B cell (primary cell): Measurements from ENCODE around the gene LILRB1. TPM values are rescaled to one million over a fixed set of nuclear protein-coding genes. Genes with fewer than 3 reads are reported as not detected.

Experiments
- ATAC-seq: fragments of 200-7000 bp; cut with Tn5 transposase; one replicate; pipeline ENCODE4 v1.10.0; 2021; ENCODE audit warnings: low read depth, mild to moderate bottlenecking, moderate number of reproducible peaks, moderate library complexity
- CTCF ChIA-PET: fragments of 350-600 bp; sonication (Branson Sonifier 250); formaldehyde crosslinking; loops from one replicate; lab custom pipeline; 2021; ENCODE audit warnings: antibody characterized with exemption, inconsistent platforms; lab: Charles Lee
- POLR2A ChIA-PET: fragments of 350-600 bp; sonication (Branson Sonifier 250); formaldehyde crosslinking; loops from one replicate; lab custom pipeline; 2021; ENCODE audit warnings: antibody characterized with exemption; lab: Charles Lee
- DNase-seq: peaks from one replicate; pipeline ENCODE4 v3.0.0; 2013
- H2AFZ ChIP-seq: 2 replicates; pipeline ENCODE4 v1.6.1; 2012; ENCODE audit warnings: mild to moderate bottlenecking, low read depth, low read length; ENCODE audit not compliant: insufficient read depth, poor library complexity, severe bottlenecking
- H3K27ac ChIP-seq, 2 donors: 1 replicate in 1 of 2; 2 replicates in 1 of 2; pipeline ENCODE4 v1.5.1; 2012 to 2013; ENCODE audit warnings: low read length in 2 of 2, mild to moderate bottlenecking in 2 of 2, moderate library complexity in 1 of 2
- H3K27me3 ChIP-seq, 4 experiments: fragments of 200-600 bp in 1 of 4; sonication (generic) in 1 of 4; replicated peaks in 1 of 4; 1 replicate in 2 of 4; 2 replicates in 2 of 4; pipeline versions ENCODE4 v1.6.1 to v1.7.0; 2013 to 2016; ENCODE audit warnings: low read length in 3 of 4, mild to moderate bottlenecking in 2 of 4, mixed read lengths in 1 of 4, moderate library complexity in 1 of 4; ENCODE audit not compliant: insufficient read depth in 4 of 4, control insufficient read depth in 3 of 4; ENCODE audit errors: control extremely low read depth in 1 of 4
- H3K36me3 ChIP-seq, 2 experiments: replicated peaks in 1 of 2; 1 replicate in 1 of 2; 2 replicates in 1 of 2; pipeline versions ENCODE4 v1.6.1 to v1.7.1; 2013; ENCODE audit warnings: low read length in 1 of 2; ENCODE audit not compliant: insufficient read depth in 2 of 2, control insufficient read depth in 1 of 2; ENCODE audit errors: control extremely low read depth in 1 of 2, extremely low read depth in 1 of 2
- H3K4me1 ChIP-seq, 2 donors: fragments of 200-600 bp in 1 of 2; sonication (generic) in 1 of 2; 1 replicate in 1 of 2; 2 replicates in 1 of 2; pipeline versions ENCODE4 v1.5.1 to v1.6.1; 2013 to 2017; ENCODE audit warnings: low read length in 2 of 2; ENCODE audit not compliant: control insufficient read depth in 2 of 2, insufficient read depth in 2 of 2
- H3K4me2 ChIP-seq: replicated peaks from 2 replicates; pipeline ENCODE3; 2012; ENCODE audit warnings: mild to moderate bottlenecking, low read depth, low read length; ENCODE audit not compliant: poor library complexity, severe bottlenecking
- H3K4me3 ChIP-seq, 5 experiments: fragments of 200-600 bp in 1 of 5; sonication (generic) in 1 of 5; 1 replicate in 3 of 5; 2 replicates in 2 of 5; pipeline versions ENCODE4 v1.5.1 to v1.7.0; 2011 to 2016; ENCODE audit warnings: low read length in 4 of 5, mild to moderate bottlenecking in 4 of 5, low read depth in 2 of 5, control low read depth in 1 of 5, moderate library complexity in 1 of 5; ENCODE audit not compliant: insufficient read depth in 1 of 5; ENCODE audit errors: control extremely low read depth in 1 of 5, extremely low read depth in 1 of 5
- H3K79me2 ChIP-seq: fragments of 200-600 bp; sonication (generic); one replicate; pipeline ENCODE4 v1.6.0; 2016; ENCODE audit warnings: low read length; ENCODE audit not compliant: control insufficient read depth, insufficient read depth
- H3K9ac ChIP-seq: fragments of 200-600 bp; sonication (generic); 2 replicates; pipeline ENCODE4 v1.6.1; 2017; ENCODE audit warnings: mild to moderate bottlenecking, low read length, moderate library complexity
- H3K9me3 ChIP-seq, 3 donors: one replicate each; pipeline versions ENCODE4 v1.6.1 to v1.7.1; 2013; ENCODE audit warnings: low read length in 2 of 3; ENCODE audit not compliant: control insufficient read depth in 2 of 3, insufficient read depth in 1 of 3; ENCODE audit errors: control extremely low read depth in 1 of 3
- H4K20me1 ChIP-seq: 2 replicates; pipeline ENCODE4 v1.6.0; 2012; ENCODE audit warnings: mild to moderate bottlenecking, low read length; ENCODE audit not compliant: insufficient read depth, control insufficient read depth, poor library complexity, severe bottlenecking
- H3K27ac Mint-ChIP-seq: one replicate; pipeline ENCODE4 v1.8.0; 2021; ENCODE audit warnings: mixed read lengths
- H3K27me3 Mint-ChIP-seq: one replicate; pipeline ENCODE4 v1.8.0; 2021; ENCODE audit warnings: mixed read lengths
- H3K4me1 Mint-ChIP-seq: one replicate; pipeline ENCODE4 v1.8.0; 2021; ENCODE audit warnings: mixed read lengths
- H3K4me3 Mint-ChIP-seq: one replicate; pipeline ENCODE4 v1.8.0; 2021; ENCODE audit warnings: mixed read lengths
- H3K9me3 Mint-ChIP-seq: one replicate; pipeline ENCODE4 v1.8.0; 2022; ENCODE audit warnings: mixed read lengths; ENCODE audit not compliant: insufficient read depth
- EZH2 ChIP-seq: IDR thresholded peaks from 2 replicates; pipeline ENCODE4 v1.6.1; 2012; ENCODE audit warnings: borderline replicate concordance, low read depth, mild to moderate bottlenecking, moderate library complexity, low read length; ENCODE audit not compliant: insufficient read depth, poor library complexity, severe bottlenecking
- WGBS: methylation state at CpG from one replicate; pipeline ENCODE4 v1.1.5; 2013; ENCODE audit warnings: missing lambda C conversion rate; ENCODE audit not compliant: insufficient coverage; 5-methylcytosine and 5-hydroxymethylcytosine counted together
- intact Hi-C: fragments of 100-400 bp; cut with micrococcal nuclease; formaldehyde crosslinking; loops from one replicate; pipeline ENCODE4 v1.10.0; 2022
- polyA plus RNA-seq: library from polyadenylated mRNA; depleted of rRNA; stranded (reverse); fragments of >200 nt; gene quantifications from 2 replicates; pipeline ENCODE4 v1.2.3, GENCODE V29; 2012
- total RNA-seq, 2 donors: library from RNA; stranded (reverse); fragments of 120-200 nt in 1 of 2; gene quantifications; 1 replicate in 1 of 2; 2 replicates in 1 of 2; pipeline versions ENCODE4 v1.2.3 to v1.2.4, GENCODE V29; 2013 to 2022
- TF ChIP-seq, protein P1 (sequence below): fragments of 200-600 bp; IDR thresholded peaks from one replicate; pipeline ENCODE4 v1.8.0; 2022; ENCODE audit warnings: antibody characterized with exemption, mild to moderate bottlenecking

Gene LILRB1
- total and polyA plus RNA-seq, 2 donors (not counting 1 experiment from before 2014, with no cell fraction given) = 138 to 170 TPM

- H3K4me3 Mint-ChIP-seq = peak overlapping the region; percentile 66
- ATAC-seq = peak; percentile 24
- H3K9me3 Mint-ChIP-seq = no peaks in the 10 kb centered on the region
- H3K27ac ChIP-seq = no peak overlapping the region
- peaks cover 29% of the 10 kb centered on the region for H3K4me1 Mint-ChIP-seq
- H3K79me2 ChIP-seq = no peaks in the 10 kb centered on the region
- H3K27ac Mint-ChIP-seq = no peak overlapping the region
- H3K36me3 ChIP-seq = no peaks in the 10 kb centered on the region
- peaks cover 27 to 39% of the 10 kb centered on the region in 2 donors for H3K4me1 ChIP-seq
- H3K4me2 ChIP-seq = peak overlapping the region; percentile 64
- peak overlapping the region in 1 of 5 experiments; percentile 43 for H3K4me3 ChIP-seq
- DNase-seq = peak; percentile 31
- no peak overlapping the region for H3K9ac ChIP-seq
- CTCF ChIA-PET = interaction anchor here (0.6 to 2.4 kb wide), 4 partner anchors 13 to 181 kb away, joined by 3 to 13 read pairs (median 8); no protein-coding TSS in a partner anchor
- TF ChIP-seq, protein P1, sequence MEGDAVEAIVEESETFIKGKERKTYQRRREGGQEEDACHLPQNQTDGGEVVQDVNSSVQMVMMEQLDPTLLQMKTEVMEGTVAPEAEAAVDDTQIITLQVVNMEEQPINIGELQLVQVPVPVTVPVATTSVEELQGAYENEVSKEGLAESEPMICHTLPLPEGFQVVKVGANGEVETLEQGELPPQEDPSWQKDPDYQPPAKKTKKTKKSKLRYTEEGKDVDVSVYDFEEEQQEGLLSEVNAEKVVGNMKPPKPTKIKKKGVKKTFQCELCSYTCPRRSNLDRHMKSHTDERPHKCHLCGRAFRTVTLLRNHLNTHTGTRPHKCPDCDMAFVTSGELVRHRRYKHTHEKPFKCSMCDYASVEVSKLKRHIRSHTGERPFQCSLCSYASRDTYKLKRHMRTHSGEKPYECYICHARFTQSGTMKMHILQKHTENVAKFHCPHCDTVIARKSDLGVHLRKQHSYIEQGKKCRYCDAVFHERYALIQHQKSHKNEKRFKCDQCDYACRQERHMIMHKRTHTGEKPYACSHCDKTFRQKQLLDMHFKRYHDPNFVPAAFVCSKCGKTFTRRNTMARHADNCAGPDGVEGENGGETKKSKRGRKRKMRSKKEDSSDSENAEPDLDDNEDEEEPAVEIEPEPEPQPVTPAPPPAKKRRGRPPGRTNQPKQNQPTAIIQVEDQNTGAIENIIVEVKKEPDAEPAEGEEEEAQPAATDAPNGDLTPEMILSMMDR = no peak
- TF ChIP-seq EZH2 = no peak
- intact Hi-C loops = no loop called here
- H2AFZ ChIP-seq = no peak overlapping the region
- H3K9me3 ChIP-seq = peaks cover 0 to 7% (median 0%) of the 10 kb centered on the region in 3 donors
- peaks cover 11% of the 10 kb centered on the region for H3K27me3 Mint-ChIP-seq
- POLR2A ChIA-PET = no interaction called here
- WGBS = 25% methylated on average over 11 of the region's 13 CpGs
- H3K27me3 ChIP-seq = peaks cover 0 to 11% (median 3%) of the 10 kb centered on the region in 4 experiments
- H4K20me1 ChIP-seq = no peaks in the 10 kb centered on the region
These were observed 31.7 kb downstream of the LILRB1 start for GRCh38 chr19:54661846-54662481.

GRCh38 chr19:54662730-54663129, 32.4 kb downstream of the LILRB1 start, which contains the start of gene LILRB4:
LILRB4 (plus strand) TSS chr19:54662985; CDS start chr19:54663034, 49 bp downstream.
- ChIA-PET CTCF (interaction anchor here (2.4 to 2.6 kb wide), 2 partner anchors 9 to 181 kb away, joined by 13 to 14 read pairs; no protein-coding TSS in a partner anchor), POLR2A (no interaction called here)
- H2AFZ ChIP-seq = no peak within 1 kb of the TSS
- TF ChIP-seq, protein P1 = no peak
- no peak for TF ChIP-seq EZH2
- intact Hi-C loops = no loop called here
- peak within 1 kb of the TSS; percentile 66 for H3K4me3 Mint-ChIP-seq
- peaks cover 0 to 11% (median 3%) of the 10 kb centered on the region in 4 experiments for H3K27me3 ChIP-seq
- peak within 1 kb of the TSS; percentile 64 for H3K4me2 ChIP-seq
- H3K4me3 ChIP-seq = peak within 1 kb of the TSS in 1 of 5 experiments; percentile 43
- peaks cover 29% of the 10 kb centered on the region for H3K4me1 Mint-ChIP-seq
- H3K27me3 Mint-ChIP-seq = peaks cover 11% of the 10 kb centered on the region
- H3K4me1 ChIP-seq = peaks cover 27 to 39% of the 10 kb centered on the region in 2 donors
- no peak within 1 kb of the TSS for H3K27ac ChIP-seq
- 19% methylated on average over 7 of the region's 7 CpGs for WGBS
- no peaks in the 10 kb centered on the region for H4K20me1 ChIP-seq
- DNase-seq (no peak), ATAC-seq (no peak)
- peaks cover 0 to 15% (median under 1%) of the 10 kb centered on the region in 3 donors for H3K9me3 ChIP-seq
- H3K79me2 ChIP-seq = no peaks in the 10 kb centered on the region
- H3K36me3 ChIP-seq = no peaks in the 10 kb centered on the region
- no peak within 1 kb of the TSS for H3K27ac Mint-ChIP-seq
- no peaks in the 10 kb centered on the region for H3K9me3 Mint-ChIP-seq
- H3K9ac ChIP-seq = no peak within 1 kb of the TSS
